Sigmoid colon (tissue), 3 donors: ENCODE results near the gene UQCRHL.

Source experiments
- POLR2A ChIP-seq, 2 donors: fragments of 450-650 bp; IDR thresholded peaks; one replicate each; pipeline ENCODE4 v1.6.1; 2016; ENCODE audit warnings: antibody characterized with exemption in 2 of 2, mild to moderate bottlenecking in 2 of 2, moderate library complexity in 2 of 2
- TF ChIP-seq, protein P1 (sequence below), 4 experiments: fragments of 450-650 bp in 3 of 4; fragments of 200-600 bp in 1 of 4; IDR thresholded peaks; one replicate each; pipeline ENCODE4 v1.5.1; 2016 to 2019; ENCODE audit warnings: antibody characterized with exemption in 4 of 4, mild to moderate bottlenecking in 3 of 4, moderate library complexity in 2 of 4

DNA sequence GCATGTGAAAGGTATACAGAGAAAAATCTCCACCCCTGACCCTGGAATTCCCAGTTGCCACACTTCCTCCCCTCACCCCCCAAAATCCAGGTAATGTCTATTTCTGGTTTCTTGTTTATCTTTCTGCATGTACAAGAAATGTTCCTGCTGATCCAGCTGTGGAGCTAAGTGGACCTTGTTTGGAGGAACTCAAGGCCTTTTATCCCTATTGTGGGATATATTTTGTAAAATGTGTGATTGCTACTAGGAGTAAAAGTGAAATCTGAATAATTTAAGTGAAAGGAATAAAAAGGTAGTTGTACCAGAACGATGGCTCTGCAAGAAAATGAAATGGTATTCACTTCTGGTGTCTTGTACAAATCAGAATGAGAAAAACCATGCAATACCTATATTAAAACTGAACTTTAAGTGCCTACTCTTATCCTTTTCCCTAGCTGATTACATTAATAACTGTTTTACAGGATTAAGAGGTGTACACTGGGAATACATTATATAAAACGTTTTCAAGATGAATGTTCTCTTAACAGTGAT lies 43.1 kb upstream of the UQCRHL start:
- TF ChIP-seq, protein P1, sequence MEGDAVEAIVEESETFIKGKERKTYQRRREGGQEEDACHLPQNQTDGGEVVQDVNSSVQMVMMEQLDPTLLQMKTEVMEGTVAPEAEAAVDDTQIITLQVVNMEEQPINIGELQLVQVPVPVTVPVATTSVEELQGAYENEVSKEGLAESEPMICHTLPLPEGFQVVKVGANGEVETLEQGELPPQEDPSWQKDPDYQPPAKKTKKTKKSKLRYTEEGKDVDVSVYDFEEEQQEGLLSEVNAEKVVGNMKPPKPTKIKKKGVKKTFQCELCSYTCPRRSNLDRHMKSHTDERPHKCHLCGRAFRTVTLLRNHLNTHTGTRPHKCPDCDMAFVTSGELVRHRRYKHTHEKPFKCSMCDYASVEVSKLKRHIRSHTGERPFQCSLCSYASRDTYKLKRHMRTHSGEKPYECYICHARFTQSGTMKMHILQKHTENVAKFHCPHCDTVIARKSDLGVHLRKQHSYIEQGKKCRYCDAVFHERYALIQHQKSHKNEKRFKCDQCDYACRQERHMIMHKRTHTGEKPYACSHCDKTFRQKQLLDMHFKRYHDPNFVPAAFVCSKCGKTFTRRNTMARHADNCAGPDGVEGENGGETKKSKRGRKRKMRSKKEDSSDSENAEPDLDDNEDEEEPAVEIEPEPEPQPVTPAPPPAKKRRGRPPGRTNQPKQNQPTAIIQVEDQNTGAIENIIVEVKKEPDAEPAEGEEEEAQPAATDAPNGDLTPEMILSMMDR (IDR thresholded peaks at IDR 0.05): no peak
- no peak for TF ChIP-seq POLR2A (IDR thresholded peaks at IDR 0.05)
